HG02623 (cell line): ENCODE results near the gene ERG.

ENCODE experiments used
- ATAC-seq: cut with Tn5 transposase; IDR thresholded peaks from one replicate; pipeline ENCODE4 v1.9.1; 2021; ENCODE audit warnings: moderate library complexity; ENCODE audit not compliant: unreplicated experiment

Gene ERG, protein sequence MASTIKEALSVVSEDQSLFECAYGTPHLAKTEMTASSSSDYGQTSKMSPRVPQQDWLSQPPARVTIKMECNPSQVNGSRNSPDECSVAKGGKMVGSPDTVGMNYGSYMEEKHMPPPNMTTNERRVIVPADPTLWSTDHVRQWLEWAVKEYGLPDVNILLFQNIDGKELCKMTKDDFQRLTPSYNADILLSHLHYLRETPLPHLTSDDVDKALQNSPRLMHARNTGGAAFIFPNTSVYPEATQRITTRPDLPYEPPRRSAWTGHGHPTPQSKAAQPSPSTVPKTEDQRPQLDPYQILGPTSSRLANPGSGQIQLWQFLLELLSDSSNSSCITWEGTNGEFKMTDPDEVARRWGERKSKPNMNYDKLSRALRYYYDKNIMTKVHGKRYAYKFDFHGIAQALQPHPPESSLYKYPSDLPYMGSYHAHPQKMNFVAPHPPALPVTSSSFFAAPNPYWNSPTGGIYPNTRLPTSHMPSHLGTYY

GRCh38 chr21:38498057-38498833 is at the start of gene ERG:
ERG (minus strand) TSS chr21:38498477; CDS start chr21:38498380, 97 bp downstream.
- no peak for ATAC-seq

GRCh38 chr21:38544661-38545060 is 46.4 kb upstream of the ERG start:
- no peak for ATAC-seq

- no peak for ATAC-seq
Measured at GRCh38 chr21:38542263-38542662, 44.0 kb upstream of the ERG start.

- ATAC-seq = no peak
Measured at GRCh38 chr21:38538353-38538752, 40.1 kb upstream of the ERG start.

DNA sequence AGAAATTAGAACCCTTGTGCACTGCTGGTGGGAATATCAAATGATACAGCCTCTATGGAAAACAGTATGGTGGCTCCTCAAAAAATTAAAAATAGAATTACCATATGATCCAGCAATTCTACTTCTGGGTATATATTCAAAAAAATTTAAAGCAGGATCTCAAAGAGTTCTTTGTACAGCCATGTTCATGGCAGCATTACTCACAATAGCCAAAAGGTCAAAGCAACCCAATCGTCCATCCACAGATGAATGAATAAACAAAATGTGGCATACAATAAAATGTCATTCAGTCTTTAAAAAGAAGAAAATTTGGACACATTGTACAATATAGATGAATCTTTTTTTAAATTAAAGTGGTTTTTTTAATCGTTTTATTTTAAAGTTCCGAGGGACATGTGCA is 36.3 kb upstream of the ERG start:
- no peak for ATAC-seq

- ATAC-seq = no peak
Measured at GRCh38 chr21:38533887-38534286, 35.6 kb upstream of the ERG start.

GRCh38 chr21:38531591-38531990 is 33.3 kb upstream of the ERG start:
- no peak for ATAC-seq

- no peak for ATAC-seq
Measured at GRCh38 chr21:38531039-38531541, 32.8 kb upstream of the ERG start.

- no peak for ATAC-seq
Measured at GRCh38 chr21:38527737-38528136, 29.5 kb upstream of the ERG start.

- no peak for ATAC-seq
Measured at GRCh38 chr21:38525454-38525853, 27.2 kb upstream of the ERG start.

GRCh38 chr21:38524168-38525153 is 26.2 kb upstream of the ERG start:
- ATAC-seq = no peak

DNA sequence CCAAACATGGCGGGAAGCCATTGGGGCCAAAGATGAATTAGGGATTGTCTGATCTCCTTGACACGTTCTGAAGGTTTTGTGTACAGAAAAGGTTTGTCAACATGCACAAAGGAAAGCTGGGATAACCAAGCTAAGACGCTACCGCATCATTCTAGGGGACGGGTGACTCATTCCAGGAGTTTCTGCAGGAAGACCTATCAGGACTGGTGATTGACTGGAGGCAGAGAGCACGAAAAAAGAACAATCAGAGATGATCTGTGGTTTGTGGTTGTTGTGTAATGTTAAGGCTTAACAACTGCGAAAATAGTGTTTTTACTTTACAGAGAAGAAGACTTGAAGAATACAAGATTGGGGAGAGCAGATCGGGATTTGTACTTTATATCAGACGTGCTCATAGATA is 22.2 kb upstream of the ERG start:
- no peak for ATAC-seq

DNA sequence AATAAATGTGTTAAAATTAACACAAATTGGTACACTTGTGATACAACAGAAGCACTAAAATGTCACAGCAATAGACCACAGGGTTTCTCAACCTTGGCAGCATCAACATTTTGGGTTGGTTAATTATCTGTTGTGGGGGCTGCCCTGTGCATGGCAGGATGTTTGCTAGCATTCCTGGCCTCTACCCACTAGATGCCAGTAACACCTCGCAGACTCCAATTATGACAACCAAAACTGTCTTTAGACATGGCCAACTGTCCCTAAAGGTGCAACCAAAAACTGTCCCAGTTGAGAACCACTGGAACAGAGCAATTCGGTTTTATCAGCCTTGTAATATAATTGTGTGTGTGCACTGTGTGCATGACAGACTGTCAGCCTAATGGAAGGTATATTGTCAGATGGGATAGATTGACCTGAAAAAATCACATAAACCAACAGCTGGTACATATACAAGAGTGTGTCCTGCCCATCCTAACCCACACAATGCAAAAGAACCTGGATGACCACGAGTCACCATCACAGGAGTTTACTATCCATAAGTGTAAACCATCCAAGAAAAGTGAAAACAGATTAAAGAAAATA is 13.5 kb upstream of the ERG start:
- no peak for ATAC-seq

DNA sequence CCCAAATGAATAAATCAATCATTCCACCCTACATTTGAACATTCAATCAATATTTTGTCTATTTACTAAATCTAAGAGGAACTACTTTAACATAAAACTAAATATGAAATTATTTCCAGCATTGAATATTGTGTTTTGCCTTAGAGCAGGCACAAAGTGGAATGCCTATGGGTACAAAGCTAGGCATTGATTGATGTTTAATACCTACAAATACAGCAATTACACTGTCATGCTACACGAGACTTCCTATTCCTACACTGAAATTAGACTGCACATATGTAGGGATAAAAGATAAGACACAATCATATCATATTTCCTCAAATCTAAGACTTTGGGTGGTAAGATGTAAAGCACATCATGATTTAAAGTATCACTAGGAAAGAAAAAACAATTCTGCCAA is 12.9 kb upstream of the ERG start:
- ATAC-seq = no peak

- ATAC-seq = no peak
Measured at GRCh38 chr21:38507374-38507942, 9.2 kb upstream of the ERG start.

- no peak for ATAC-seq
Measured at GRCh38 chr21:38506661-38507281, 8.5 kb upstream of the ERG start.

DNA sequence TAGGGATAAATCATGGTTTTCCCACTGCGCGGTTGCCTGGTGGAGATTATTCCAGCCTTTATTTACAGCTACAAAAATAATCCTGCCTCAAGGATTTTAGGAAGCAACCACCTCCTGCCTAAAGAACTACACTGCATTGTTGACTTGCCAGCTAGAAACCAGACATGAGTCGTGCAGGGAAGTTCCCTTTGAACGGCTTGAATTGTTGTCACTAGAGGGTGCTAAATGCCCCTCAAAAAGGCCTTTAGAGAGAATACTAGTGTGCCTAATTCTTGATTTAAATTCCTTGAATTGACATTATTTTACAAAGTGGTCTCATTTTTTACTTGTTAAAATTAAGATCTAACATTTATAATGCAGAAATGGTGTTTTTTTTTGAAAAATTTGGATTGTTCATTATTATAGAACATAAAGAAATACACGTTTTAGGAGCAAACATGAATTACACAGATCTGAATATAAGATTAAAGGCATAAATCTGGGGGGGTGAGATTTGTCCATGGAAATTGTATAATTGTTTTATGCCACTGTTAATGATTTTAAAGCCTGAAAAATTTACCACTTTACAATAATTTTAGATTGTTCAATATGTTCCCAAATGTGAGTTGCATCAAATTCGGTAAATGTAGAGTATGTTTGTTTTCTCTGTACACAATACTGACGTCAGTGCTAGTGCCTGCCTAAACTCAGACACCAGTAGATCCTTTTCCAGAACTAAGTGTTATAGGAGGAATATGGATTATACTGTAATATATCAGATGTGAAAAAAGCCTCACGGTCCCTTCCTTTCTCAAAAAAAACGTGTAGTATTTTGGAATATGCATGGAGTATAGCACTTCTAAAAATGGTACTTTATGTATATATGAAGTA is 7.6 kb upstream of the ERG start:
- no peak for ATAC-seq

GRCh38 chr21:38504066-38504465 is 5.8 kb upstream of the ERG start:
- ATAC-seq = no peak

DNA sequence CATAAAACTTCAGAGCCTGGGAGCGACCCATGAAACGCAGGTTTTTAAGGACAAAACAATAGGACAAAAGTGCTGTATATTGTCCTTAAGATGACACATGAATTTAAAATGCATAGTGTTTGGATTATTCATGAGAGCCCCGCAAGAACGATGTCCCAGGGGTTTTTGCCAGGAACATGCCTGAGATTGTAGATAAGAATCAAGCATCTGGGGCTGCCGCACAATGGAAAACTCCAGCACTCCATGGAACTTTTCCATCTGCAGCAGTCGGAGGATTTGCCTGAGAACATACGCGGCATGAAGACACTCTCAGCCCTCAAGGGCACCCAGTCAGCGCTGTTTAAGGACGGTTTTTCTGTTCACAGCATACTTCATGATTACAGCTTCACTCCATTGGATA is 5.3 kb upstream of the ERG start:
- no peak for ATAC-seq
